ENCODE data around the gene PDE11A. TPM values are rescaled to one million over a fixed set of nuclear protein-coding genes. Genes with fewer than 3 reads are reported as not detected.

Gene PDE11A
- total RNA-seq, result 1 to 10 TPM; 1.1 to 1.4 TPM
- long read RNA-seq, donor 1, result 0 reads
- long read RNA-seq, donor 2, result 0 reads

DNA sequence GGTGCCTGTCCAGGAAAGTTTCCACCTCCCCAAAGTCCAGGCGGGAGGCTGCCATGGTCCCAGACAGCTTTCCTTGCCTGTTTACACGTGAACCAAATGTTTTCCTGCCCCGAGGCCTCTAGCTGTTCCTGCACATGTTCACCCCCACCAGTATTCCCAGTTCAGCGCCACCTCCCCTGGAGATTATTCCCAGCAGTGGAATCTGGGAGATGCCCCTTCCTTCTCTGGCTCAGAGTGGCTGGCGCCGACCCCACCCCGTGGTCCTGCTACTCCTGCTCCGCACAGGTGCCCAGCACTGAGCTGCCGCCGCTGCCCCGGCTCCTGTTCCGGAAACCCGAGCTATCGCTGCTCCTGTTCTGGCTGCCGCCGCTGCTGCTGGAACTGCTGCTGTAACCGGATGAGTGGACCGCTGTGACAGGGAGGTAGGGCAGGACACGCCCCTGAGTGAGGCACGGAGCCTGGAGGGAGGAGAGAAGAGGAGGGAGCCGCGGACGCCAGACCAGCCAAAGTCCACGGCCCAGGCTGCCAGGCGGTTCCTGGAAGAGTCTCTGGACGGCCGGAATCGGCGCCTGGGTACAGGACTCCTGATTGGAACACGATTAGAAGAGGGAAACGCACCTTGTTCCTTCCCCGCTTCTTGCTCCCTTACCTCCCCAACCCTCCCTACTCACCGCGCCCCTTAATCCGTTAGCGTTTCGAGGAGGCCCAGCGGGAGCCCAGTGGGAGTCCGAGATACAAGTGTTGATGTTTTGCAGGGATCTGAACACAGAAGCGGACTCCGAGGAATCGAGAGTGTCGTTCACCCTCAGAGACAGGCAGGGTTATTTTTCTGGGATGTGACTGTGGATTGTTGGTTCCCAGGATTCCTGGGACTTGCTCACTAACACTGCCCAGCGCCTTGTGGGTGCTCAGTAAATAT is at the start of gene PDE11A:
TSS of gene PDE11A (minus strand) at position 395 of the 919 bp plus-strand sequence. CDS start at position 55, 340 bp downstream.
- intact Hi-C loops (cut with DNase I), result no loop called here

DNA sequence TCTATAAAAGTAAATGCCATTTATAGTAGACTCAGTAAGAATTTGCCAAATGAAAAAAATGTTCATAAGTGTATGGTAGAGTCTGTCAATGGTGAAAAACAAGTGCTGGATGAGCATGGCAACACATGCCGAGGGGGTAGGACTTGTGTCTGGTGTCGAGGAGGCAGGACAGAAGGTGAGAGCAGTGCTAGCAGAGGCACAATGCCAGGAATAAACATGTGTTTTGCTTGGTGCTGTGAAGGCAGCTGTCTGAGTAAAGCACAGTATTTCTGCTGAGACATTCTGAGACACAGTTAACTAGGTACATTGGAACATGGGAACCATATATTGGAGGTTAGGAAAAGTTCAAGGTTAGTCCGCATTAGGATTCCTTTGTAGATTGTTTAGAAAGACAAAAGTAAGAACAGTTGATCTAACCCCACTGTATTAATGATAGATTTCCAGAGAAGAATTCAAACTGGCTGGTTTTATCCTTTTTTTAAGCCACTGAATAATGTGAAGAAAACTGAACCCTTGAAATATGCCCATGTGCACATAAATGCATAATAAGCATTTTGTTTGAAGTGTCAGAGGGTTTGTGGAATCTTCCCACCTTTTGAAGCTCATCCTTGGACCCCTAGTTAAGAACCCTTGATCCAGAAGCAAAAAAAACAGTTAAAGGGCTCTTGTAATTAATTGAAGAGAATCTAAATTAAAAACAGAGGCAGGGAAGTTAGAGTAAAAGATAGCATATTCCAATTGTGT is 46.8 kb upstream of the PDE11A start:
- DNase-seq (ENCODE audit: low spot score), result no peak
- intact Hi-C loops (cut with DNase I), result loop anchor here in 1 of 2 donors (10.0 kb wide), 1 partner anchor 295 kb away; no protein-coding TSS in a partner anchor

More for the DNA sequence above, at the start of gene PDE11A:
- peak; percentile 93 for DNase-seq (ENCODE audit: low spot score)

DNA sequence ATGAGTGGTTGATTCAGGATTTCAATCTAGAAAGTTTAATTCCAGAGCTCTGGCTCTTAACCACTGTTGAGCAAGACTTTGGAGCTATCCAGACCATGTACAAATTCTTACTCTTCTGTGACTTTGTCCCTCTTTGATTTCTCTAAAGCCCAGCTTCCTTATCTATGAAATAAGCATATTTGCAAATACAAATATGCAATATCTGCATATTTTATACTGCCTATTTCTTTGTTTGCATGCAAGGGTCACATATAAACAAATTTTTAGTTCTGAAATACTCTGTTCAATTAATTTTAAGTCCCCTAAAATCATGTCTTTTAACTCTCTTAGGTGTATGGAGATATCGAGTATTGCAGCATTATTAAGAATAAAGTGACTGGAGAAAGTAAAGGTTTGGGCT is 45.1 kb upstream of the PDE11A start:
- intact Hi-C loops (cut with DNase I), result loop anchor here in 1 of 2 donors (10.0 kb wide), 1 partner anchor 297 kb away; no protein-coding TSS in a partner anchor
- DNase-seq (ENCODE audit: low spot score), result no peak

DNA sequence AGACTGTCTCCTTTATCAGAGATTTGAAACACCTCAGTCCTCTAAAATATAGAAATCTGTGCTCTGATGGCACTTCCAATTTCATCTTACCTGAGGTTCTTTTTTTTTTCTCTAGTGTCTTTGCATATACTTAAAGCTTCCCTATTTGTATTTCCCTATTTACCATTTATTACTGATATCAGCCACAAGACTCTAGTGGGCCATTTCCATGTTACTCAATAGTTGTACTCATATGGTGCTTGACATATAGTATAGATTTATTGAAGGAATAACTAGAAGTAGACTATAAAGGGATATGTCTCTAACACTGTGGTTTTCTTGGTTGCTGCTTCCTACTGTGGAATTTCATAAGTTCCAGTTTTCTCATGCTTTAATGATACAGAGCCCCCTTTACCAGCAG is 42.7 kb upstream of the PDE11A start:
- intact Hi-C loops (cut with DNase I), result loop anchor here in 1 of 2 donors (10.0 kb wide), 1 partner anchor 300 kb away; no protein-coding TSS in a partner anchor
- DNase-seq (ENCODE audit: low spot score), result no peak

DNA sequence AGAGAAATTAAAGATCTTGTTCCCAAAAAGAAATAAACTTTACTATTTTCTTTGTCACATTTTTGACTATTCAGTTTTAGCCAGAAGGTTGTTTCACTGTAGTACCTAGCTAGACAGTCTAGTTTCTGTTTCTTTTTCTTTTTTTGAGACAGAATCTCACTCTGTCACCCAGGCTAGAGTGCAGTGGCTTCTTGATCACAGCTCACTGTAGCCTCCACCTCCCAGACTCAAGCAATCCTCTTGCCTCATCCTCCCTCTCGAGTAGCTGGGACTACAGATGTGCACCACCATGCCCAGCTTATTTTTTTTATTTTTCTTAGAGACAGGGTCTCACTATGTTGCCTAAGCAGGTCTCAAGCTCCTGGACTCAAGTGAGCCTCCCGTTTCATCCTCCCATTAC is 41.9 kb upstream of the PDE11A start:
- intact Hi-C loops (cut with DNase I), result loop anchor here (5.0 to 10.0 kb wide), 2 partner anchors 300 to 658 kb away; no protein-coding TSS in a partner anchor
- DNase-seq (ENCODE audit: low spot score), result no peak

DNA sequence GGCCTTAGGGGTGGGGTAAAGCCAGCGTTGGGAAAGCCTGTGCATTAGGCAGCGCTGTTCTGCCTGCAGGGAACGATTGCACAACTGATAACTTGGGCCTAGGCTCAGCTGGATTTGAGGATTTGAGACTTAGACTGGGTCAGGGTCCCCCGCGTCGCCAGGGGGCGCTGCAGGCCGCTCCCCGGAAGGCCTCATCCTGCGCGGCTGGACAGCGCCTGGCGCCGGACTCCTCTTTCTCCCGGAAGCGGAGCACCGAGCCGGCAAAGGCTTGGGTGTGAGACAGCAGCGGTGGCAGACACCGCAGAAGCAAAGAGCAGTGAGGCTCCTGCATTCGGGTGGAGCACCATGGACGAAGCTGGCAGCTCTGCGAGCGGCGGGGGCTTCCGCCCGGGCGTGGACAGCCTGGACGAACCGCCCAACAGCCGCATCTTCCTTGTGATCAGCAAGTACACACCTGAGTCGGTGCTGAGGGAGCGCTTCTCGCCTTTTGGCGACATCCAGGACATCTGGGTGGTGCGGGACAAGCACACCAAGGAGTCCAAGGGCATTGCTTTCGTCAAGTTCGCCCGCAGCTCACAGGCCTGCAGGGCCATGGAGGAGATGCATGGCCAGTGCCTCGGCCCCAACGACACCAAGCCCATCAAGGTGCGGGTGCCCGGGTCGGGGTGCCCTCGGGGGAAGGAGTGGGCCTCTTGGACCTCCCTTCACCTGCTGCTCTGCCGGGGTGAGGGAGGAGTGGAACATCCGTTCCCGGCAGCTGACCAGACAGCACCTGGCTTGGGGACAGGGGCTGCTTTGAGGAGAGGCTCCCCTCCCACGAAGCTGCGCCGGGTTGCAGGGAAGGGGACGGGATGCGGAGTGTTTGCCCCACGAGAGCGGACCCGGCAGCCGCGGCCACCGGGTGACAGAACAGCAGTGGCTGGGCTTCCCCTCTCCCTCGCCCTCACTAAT is 39.9 kb upstream of the PDE11A start, which contains the start of gene RBM45:
TSS of gene RBM45 (plus strand) at position 236 of the 951 bp plus-strand sequence. CDS start at position 346, 110 bp downstream.
- peak; percentile 98 for DNase-seq (ENCODE audit: low spot score)
- intact Hi-C loops (cut with DNase I), result loop anchor here (5.0 to 10.0 kb wide), 2 partner anchors 302 to 660 kb away; no protein-coding TSS in a partner anchor

DNA sequence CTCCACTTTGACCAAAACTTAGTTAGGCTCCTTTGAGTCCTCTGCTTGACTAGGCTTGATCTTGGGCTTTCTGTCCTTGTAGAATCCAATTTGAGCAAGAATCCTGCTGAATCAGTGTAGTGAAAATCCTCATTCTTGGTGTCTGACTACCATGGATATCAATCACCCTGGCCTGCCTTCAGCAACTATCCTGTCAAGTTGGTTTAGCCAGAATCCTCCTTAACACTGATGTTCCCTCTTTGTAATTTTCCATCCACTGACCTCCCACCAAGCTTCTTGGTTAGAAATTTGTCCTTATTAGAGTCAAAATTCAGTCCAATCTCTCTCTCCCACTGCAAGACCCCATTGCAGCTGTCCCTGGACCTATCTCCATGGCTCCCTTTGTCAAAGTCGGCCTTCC is 39.2 kb upstream of the PDE11A start:
- intact Hi-C loops (cut with DNase I), result loop anchor here (5.0 to 10.0 kb wide), 2 partner anchors 303 to 661 kb away; no protein-coding TSS in a partner anchor

DNA sequence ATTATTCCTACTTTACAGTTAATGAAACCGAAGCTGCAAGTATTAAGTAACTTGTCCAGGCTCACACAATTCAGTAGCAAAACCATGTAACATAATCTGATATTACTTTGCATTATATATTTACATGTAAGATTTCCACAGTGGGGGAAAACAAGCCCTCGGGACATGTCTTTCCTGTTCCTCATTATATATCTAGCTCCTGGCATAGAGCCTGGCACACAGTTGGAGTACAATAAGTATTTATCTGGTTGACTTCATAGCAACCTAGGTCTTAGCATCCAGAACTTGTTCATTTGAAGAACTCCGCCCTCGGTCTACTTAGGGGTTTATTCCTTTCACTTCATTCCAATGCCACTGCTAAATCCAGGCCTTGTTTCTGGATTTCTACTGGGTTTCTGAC is 38.1 kb upstream of the PDE11A start:
- DNase-seq (ENCODE audit: low spot score), result no peak
- intact Hi-C loops (cut with DNase I), result loop anchor here (5.0 to 10.0 kb wide), 2 partner anchors 304 to 662 kb away; no protein-coding TSS in a partner anchor

More for the DNA sequence above, 39.2 kb upstream of the PDE11A start:
- no peak for DNase-seq (ENCODE audit: low spot score)

DNA sequence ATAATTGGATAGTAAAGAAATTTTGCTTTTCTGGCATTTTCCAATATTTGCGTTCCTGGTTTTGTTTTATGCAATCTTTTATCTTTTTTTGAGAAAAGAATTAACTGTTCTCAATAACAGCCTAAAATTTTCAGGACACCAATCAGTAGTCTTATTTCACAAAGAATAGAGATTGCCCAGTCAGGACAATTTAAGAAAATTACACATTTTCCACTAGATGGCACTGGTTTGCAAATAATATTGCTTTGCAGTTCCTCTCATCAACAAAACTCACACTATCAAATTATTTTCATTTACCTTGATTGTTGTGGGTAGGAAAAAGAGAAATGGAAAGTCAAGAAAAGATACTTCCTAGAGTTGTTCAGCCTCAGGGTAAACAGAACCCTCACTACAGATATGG is 37.2 kb upstream of the PDE11A start:
- DNase-seq (ENCODE audit: low spot score), result no peak
- intact Hi-C loops (cut with DNase I), result loop anchor here (5.0 to 10.0 kb wide), 2 partner anchors 305 to 662 kb away; no protein-coding TSS in a partner anchor

DNA sequence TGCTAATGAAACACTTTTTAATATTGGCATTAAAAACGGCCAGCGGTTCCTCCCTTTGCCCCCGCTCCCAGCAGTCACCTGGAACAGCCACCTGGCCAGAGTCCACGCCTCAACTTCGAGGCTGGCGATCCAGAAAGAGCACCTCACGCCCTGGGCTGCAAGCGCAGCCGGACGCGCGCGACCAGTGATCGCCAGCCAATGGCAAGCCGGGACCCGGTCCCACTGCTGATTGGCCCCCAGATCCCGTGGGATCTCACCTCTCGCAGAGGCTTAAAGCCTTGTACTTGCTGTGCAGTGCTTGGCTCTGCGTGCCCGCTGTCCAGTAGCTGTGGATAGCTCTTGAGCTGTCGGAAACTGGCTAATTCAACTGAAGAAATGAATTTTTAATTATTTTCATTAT is 35.6 kb upstream of the PDE11A start:
- DNase-seq (ENCODE audit: low spot score), result no peak
- intact Hi-C loops (cut with DNase I), result no loop called here

DNA sequence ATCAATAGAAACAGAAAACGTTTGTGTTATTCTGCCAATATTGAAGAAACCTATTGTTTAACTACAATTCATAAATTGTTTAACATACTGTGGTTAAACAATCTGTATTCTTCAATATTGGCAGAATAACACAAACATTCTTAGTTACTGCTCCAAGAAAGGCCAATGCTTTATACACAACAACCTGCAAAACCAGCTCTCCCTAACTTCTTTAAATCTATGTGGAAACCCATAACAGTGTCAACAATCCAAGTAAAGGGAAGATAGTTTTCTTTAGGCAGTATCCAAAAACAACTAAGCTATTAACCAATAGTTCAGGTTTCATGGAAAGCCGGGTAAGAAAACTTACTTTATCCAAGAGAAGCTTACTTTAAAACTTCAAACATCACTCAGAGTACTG is 33.5 kb upstream of the PDE11A start:
- no peak for DNase-seq (ENCODE audit: low spot score)
- intact Hi-C loops (cut with DNase I), result no loop called here

DNA sequence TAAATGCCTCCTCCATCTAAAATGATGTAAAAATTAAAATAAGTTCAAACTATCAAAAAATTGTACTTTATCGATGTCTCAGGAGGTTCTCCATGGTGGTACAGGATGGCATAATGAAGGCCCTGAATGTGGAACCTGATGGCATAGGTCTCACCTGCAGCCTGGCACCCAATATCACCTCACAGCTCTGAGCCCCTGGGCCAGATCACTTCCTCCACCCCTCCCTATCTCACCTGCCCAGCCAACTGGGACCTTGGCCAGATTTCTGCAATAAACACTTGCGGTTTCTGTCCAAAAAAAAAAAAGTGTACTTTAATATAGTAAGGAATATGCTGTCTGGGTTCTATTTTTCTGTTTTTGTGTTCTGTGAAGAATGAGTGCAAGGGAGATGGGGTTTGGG is 33.0 kb upstream of the PDE11A start:
- intact Hi-C loops (cut with DNase I), result no loop called here
- DNase-seq (ENCODE audit: low spot score), result no peak

DNA sequence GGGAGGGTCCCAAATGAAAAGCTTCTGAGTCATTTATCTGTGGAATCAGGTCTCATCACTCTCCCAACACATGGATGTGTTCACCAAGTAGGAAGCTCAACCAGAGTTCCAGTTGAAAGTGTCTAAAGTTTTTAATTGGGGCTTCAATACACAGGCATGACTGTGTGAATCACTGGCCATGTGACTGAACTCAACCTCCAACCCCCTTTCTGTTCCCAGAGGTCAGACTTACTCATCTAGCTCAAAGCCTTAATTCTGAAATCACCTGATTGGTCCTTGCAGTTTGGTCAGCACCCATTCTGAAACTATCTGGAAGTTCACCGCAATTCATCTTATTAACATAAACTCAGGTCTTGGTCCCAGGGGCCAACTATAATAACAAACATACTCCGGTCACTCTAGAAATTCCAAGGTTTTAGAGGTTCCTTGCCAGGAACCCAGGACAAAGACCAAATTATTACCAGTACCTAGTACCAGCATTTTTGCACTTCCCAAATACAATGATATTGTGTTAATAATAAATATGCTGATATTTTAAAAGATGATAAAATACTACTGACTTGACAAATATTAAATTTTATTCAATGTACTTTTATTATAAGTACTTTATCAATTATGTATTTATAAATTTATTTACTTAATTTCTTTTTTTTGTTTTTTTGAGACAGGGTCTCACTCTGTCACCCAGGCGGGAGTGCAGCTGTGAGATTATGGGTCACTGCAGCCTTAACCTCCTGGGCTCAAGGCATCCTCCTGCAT is 28.9 kb upstream of the PDE11A start:
- intact Hi-C loops (cut with DNase I), result no loop called here
- no peak for DNase-seq (ENCODE audit: low spot score)

DNA sequence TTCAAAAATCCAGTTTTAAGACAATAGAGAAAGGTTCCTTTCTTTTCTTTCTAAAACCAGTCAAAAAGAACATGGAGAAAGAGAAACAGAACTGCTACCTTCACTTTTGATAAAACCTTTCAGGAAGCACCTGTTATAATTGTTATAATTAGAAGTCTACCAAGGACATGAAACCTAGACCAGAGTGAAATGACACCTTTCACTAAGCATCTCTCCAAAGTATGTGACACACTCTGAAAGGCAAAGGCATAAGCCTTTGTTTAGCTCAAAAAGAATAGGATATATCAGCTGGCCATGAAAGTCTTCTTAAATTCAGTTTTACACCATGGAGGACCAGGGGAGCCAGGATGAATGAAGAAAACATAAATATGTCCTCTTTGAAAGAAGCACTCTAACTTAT is 20.9 kb upstream of the PDE11A start:
- intact Hi-C loops (cut with DNase I), result no loop called here
- no peak for DNase-seq (ENCODE audit: low spot score)

DNA sequence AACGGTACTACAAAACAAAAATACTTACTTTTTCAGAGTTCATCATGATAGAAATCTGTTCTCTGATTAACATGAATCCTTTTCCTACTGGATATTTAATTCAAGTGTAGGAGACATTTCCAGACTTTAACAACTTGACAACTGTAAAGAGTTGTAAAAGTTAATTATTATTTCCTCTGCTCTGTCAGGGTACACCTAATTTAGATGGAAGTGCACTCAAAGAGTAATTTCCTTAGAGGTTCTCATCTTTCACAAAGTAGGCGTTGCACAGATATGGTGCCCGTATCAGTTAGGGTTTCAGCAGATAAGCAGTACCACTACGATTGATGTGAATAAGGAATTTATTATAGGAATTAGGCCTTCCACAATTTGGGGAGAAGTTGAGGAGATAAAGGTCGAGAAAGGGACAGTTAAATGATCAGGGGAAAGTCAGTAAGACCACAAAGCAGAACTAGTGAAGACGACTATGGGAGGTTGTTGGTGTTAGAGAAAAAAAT is 16.2 kb upstream of the PDE11A start:
- DNase-seq (ENCODE audit: low spot score), result no peak
- intact Hi-C loops (cut with DNase I), result no loop called here

DNA sequence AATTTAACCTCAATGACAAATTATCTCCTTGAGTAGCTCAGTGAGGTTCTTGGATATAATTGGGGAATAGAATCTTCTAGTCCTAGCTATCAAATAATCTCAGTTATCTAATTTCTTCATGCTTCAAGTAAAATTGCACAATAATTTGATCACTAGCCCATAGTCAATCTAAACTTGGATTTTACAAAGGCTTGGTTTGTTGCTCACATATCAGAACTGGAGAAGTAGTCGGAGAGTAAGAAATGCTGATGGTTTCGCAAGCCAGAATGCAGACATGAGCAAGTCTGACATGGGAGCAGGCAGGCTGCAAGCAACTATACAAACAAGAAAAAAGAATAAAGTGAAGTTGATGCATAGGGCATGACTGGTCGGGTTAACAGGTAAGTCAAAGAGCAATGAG is 11.7 kb upstream of the PDE11A start:
- no peak for DNase-seq (ENCODE audit: low spot score)
- intact Hi-C loops (cut with DNase I), result no loop called here

DNA sequence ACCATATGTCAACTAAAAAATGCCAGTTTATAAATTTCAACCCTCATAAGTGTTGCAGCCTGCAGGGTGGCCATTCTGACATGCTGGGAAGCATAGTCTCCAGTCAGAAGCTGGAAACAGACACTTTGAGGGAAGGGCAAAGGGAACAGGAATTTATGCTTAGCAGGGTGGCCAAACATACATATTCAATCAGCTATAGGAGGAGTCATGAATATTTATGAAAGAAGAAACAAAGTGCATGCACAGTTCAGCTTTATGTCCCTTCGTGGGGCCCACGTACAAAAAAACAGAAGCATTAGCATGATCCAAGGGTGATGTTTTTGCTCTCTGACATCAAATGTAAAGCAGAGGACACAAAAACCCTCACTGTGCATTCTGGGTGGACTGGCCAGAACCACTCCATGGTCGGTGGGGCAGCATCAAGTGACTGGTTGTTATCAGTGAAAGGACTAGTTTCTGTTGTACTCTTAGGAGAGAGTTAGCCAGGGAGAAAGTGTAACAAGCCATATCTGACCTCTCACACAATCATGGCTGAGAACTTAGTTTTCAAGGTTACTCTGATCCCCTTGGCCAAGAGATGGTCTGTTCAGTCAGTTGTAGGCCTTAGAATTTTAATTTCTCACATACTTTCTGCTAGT is 9.9 kb upstream of the PDE11A start:
- intact Hi-C loops (cut with DNase I), result no loop called here
- no peak for DNase-seq (ENCODE audit: low spot score)
